MM.1S (cell line): ENCODE measurements around the gene AP5B1.
"Not testable (repeated sequence)": the region's sequence is repeated elsewhere in the genome, so short reads cannot be mapped to it uniquely, and the experiment has no call there.

Source experiments
- DNase-seq: peaks from one replicate; pipeline ENCODE4 v3.0.0-alpha.2; 2015
- H2AFZ ChIP-seq: fragments of 300-600 bp; sonication (generic); 2 replicates; pipeline ENCODE4 v1.6.0; 2016; ENCODE audit warnings: antibody characterized with exemption, low read length
- H3F3A ChIP-seq: fragments of 300-600 bp; sonication (generic); 2 replicates; pipeline ENCODE4 v1.6.1; 2016; ENCODE audit warnings: mild to moderate bottlenecking, antibody characterized with exemption, low read length, moderate library complexity, mixed read lengths; ENCODE audit not compliant: insufficient read depth
- H3K27ac ChIP-seq: fragments of 300-600 bp; sonication (generic); 2 replicates; pipeline ENCODE4 v1.5.1; 2016; ENCODE audit warnings: mild to moderate bottlenecking, low read length
- H3K27me3 ChIP-seq: fragments of 300-600 bp; sonication (generic); replicated peaks from 2 replicates; pipeline ENCODE4 v1.6.0; 2016; ENCODE audit warnings: low read length; ENCODE audit not compliant: insufficient read depth
- H3K36me3 ChIP-seq: fragments of 300-600 bp; sonication (generic); replicated peaks from 2 replicates; pipeline ENCODE4 v1.6.1; 2016; ENCODE audit warnings: mild to moderate bottlenecking, low read length, mixed read lengths; ENCODE audit not compliant: insufficient read depth
- H3K4me1 ChIP-seq: fragments of 300-600 bp; sonication (generic); 2 replicates; pipeline ENCODE4 v1.6.1; 2016; ENCODE audit warnings: low read length, mixed read lengths
- H3K4me2 ChIP-seq: fragments of 300-600 bp; sonication (generic); 2 replicates; pipeline ENCODE4 v1.6.0; 2016; ENCODE audit warnings: low read depth, low read length
- H3K4me3 ChIP-seq: fragments of 300-600 bp; sonication (generic); 2 replicates; pipeline ENCODE4 v1.5.1; 2016; ENCODE audit warnings: low read length, mixed read lengths
- H3K79me2 ChIP-seq: fragments of 300-600 bp; sonication (generic); 2 replicates; pipeline ENCODE4 v1.6.1; 2016; ENCODE audit warnings: mixed run types, low read length, mixed read lengths
- H3K9ac ChIP-seq: fragments of 300-600 bp; sonication (generic); 2 replicates; pipeline ENCODE4 v1.6.1; 2016; ENCODE audit warnings: low read length, mixed read lengths
- H3K9me2 ChIP-seq: fragments of 300-600 bp; sonication (generic); replicated peaks from 2 replicates; pipeline ENCODE4 v1.6.1; 2016; ENCODE audit warnings: mild to moderate bottlenecking, low read length, mixed read lengths; ENCODE audit not compliant: insufficient read depth
- H3K9me3 ChIP-seq: fragments of 300-600 bp; sonication (generic); replicated peaks from 2 replicates; pipeline ENCODE4 v1.6.1; 2016; ENCODE audit warnings: mild to moderate bottlenecking, low read length, mixed read lengths; ENCODE audit not compliant: insufficient read depth
- H4K20me1 ChIP-seq: fragments of 300-600 bp; sonication (generic); 2 replicates; pipeline ENCODE4 v1.6.1; 2016; ENCODE audit warnings: mild to moderate bottlenecking, low read length, moderate library complexity, mixed read lengths; ENCODE audit not compliant: insufficient read depth
- EZH2 ChIP-seq: fragments of 300-600 bp; sonication (generic); optimal IDR thresholded peaks from 2 replicates; pipeline ENCODE3; 2017; ENCODE audit warnings: low read depth, mild to moderate bottlenecking, antibody characterized with exemption, low read length, mixed read lengths
- EZH2phosphoT487 ChIP-seq: fragments of 300-600 bp; sonication (generic); IDR thresholded peaks from 2 replicates; pipeline ENCODE4 v1.6.1; 2018; ENCODE audit warnings: antibody characterized with exemption, low read length
- TF ChIP-seq, protein P1 (sequence below): fragments of 300-600 bp; sonication (generic); IDR thresholded peaks from 2 replicates; pipeline ENCODE4 v1.5.1; 2016; ENCODE audit warnings: antibody characterized with exemption, low read length, mixed read lengths

AP5B1 gene

GRCh38 chr11:65739022-65739421 is 41.8 kb downstream of the AP5B1 start:
- Histone ChIP-seq H3K27ac (no peak overlapping the region), H3K79me2 (no peaks in the 10 kb centered on the region), H3K4me2 (no peak overlapping the region), H3K36me3 (no peaks in the 10 kb centered on the region), H3K4me1 (peaks cover under 1% of the 10 kb centered on the region; the same call in 1 of the 2 replicates), H3K4me3 (no peak overlapping the region), H3K9ac (no peak overlapping the region), H3K9me2 (no peaks in the 10 kb centered on the region), H3K9me3 (no peaks in the 10 kb centered on the region), H3F3A (no peaks in the 10 kb centered on the region), H4K20me1 (no peaks in the 10 kb centered on the region), H3K27me3 (peaks cover 10% of the 10 kb centered on the region; the same call in 1 of the 2 replicates), H2AFZ (no peak overlapping the region)
- TF ChIP-seq, protein P1, sequence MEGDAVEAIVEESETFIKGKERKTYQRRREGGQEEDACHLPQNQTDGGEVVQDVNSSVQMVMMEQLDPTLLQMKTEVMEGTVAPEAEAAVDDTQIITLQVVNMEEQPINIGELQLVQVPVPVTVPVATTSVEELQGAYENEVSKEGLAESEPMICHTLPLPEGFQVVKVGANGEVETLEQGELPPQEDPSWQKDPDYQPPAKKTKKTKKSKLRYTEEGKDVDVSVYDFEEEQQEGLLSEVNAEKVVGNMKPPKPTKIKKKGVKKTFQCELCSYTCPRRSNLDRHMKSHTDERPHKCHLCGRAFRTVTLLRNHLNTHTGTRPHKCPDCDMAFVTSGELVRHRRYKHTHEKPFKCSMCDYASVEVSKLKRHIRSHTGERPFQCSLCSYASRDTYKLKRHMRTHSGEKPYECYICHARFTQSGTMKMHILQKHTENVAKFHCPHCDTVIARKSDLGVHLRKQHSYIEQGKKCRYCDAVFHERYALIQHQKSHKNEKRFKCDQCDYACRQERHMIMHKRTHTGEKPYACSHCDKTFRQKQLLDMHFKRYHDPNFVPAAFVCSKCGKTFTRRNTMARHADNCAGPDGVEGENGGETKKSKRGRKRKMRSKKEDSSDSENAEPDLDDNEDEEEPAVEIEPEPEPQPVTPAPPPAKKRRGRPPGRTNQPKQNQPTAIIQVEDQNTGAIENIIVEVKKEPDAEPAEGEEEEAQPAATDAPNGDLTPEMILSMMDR: no peak
- TF ChIP-seq EZH2phosphoT487: no peak
- TF ChIP-seq EZH2: no peak
- no peak for DNase-seq

DNA sequence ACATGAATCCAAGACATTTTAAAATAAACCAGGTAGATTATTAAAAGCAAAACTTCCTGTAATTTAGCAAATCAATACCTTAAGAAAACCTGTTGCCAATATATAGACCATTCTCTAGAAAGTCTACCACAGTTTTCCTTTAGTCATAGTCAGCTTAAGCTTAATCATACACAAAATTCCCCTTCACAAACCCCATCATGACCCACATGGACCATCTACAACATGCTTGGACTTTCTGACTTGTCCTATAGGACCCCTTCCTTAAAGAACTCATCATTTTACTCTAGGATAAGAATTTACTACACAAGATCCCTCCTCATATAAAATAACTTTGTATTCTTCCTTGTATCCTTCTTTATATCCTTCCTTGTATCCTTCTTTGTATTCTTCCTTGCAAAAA is 44.0 kb downstream of the AP5B1 start:
- no peak overlapping the region for H3K4me2 ChIP-seq
- H2AFZ ChIP-seq: no peak overlapping the region
- peaks cover 19% of the 10 kb centered on the region for H3K27me3 ChIP-seq
- H3K27ac ChIP-seq: no peak overlapping the region
- no peaks in the 10 kb centered on the region for H3F3A ChIP-seq
- TF ChIP-seq, protein P1: no peak
- TF ChIP-seq EZH2phosphoT487 (no peak), EZH2 (no peak)
- H3K9me2 ChIP-seq: no peaks in the 10 kb centered on the region
- H4K20me1 ChIP-seq: no peaks in the 10 kb centered on the region
- no peak overlapping the region for H3K9ac ChIP-seq
- H3K36me3 ChIP-seq: no peaks in the 10 kb centered on the region
- H3K9me3 ChIP-seq: no peaks in the 10 kb centered on the region
- DNase-seq: no peak
- no peak overlapping the region for H3K4me3 ChIP-seq
- no peaks in the 10 kb centered on the region for H3K79me2 ChIP-seq
- no peaks in the 10 kb centered on the region for H3K4me1 ChIP-seq

DNA sequence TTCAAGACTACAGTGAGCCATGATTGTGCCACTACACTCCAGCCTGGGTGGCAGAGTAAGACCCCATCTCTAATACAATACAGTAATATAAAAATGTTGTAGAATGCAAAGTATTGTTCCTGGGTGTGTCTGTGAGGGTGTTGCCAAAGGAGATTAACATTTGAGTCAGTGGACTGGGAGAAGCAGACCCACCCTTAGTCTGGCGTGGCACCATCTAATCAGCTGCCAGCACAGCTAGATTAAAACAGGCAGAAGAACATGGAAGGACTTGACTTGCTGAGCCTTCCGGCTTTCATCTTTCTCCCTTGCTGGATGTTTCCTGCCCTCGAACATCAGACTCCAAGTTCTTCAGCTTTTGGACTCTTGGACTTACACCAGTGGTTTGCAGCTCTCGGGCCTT is 45.7 kb downstream of the AP5B1 start:
- H3F3A ChIP-seq, H3K27ac ChIP-seq, H2AFZ ChIP-seq, H3K36me3 ChIP-seq, H3K4me3 ChIP-seq, H3K9ac ChIP-seq, H3K4me2 ChIP-seq, DNase-seq, H3K4me1 ChIP-seq, H3K9me2 ChIP-seq, H3K9me3 ChIP-seq, H3K79me2 ChIP-seq, H4K20me1 ChIP-seq: not testable (repeated sequence)
- peaks cover 19% of the 10 kb centered on the region for H3K27me3 ChIP-seq

- H4K20me1 ChIP-seq: no peaks in the 10 kb centered on the region
- H3K9me3 ChIP-seq: no peaks in the 10 kb centered on the region
- no peak overlapping the region for H3K4me2 ChIP-seq
- no peaks in the 10 kb centered on the region for H3K9me2 ChIP-seq
- no peaks in the 10 kb centered on the region for H3K36me3 ChIP-seq
- H2AFZ ChIP-seq: no peak overlapping the region
- no peak overlapping the region for H3K27ac ChIP-seq
- H3F3A ChIP-seq: no peaks in the 10 kb centered on the region
- H3K9ac ChIP-seq: no peak overlapping the region
- TF ChIP-seq EZH2: no peak
- TF ChIP-seq EZH2phosphoT487: no peak
- TF ChIP-seq, protein P1: no peak
- no peak overlapping the region for H3K4me3 ChIP-seq
- DNase-seq: no peak
- peaks cover 9% of the 10 kb centered on the region for H3K27me3 ChIP-seq
- no peaks in the 10 kb centered on the region for H3K4me1 ChIP-seq
- H3K79me2 ChIP-seq: no peaks in the 10 kb centered on the region
Measured at GRCh38 chr11:65730461-65730860, 50.3 kb downstream of the AP5B1 start.
